HepG2 (cell line): ENCODE data around the gene PIK3R3. TPM values are rescaled to one million over a fixed set of nuclear protein-coding genes. Genes with fewer than 3 reads are reported as not detected.

Experiments
- ATAC-seq: fragments of 200-7000 bp; cut with Tn5 transposase; 3 replicates; pipeline ENCODE4 v1.9.1; 2020; ENCODE audit warnings: mild to moderate bottlenecking, moderate library complexity
- BruUV-seq: library from RNA; stranded (reverse); fragments of 400-500 nt; replicated peaks from 2 replicates; lab custom pipeline; 2021; lab: Mats Ljungman, UMichigan
- CTCF ChIA-PET: fragments of 300-600 bp; formaldehyde crosslinking; extraction: SDS; loops from one replicate; lab custom pipeline; 2021; ENCODE audit warnings: low total read pairs, inconsistent platforms, low intra/inter-chr PET ratio; lab: Yijun Ruan, JAX
- POLR2A ChIA-PET: fragments of 350-600 bp; sonication (Branson Sonifier 250); formaldehyde crosslinking; loops from one replicate; lab custom pipeline; 2020; ENCODE audit warnings: antibody characterized with exemption, inconsistent platforms; lab: Yijun Ruan, JAX
- DNase-seq: peaks from one replicate; pipeline ENCODE4 v3.0.0-alpha.2; 2015; ENCODE audit warnings: low spot score
- FAIRE-seq: peaks from 3 replicates; lab custom pipeline; 2011; peaks lifted over from hg19 to GRCh38; lab: Jason Lieb, UNC
- H2AFZ ChIP-seq: one replicate; pipeline ENCODE4 v1.6.1; 2011; ENCODE audit warnings: low read length, inconsistent platforms
- H3K27ac ChIP-seq: fragments of 300-600 bp; 3 replicates; pipeline ENCODE4 v1.8.0; 2011; ENCODE audit warnings: mixed run types, mild to moderate bottlenecking, mixed read lengths, low read length, inconsistent platforms; ENCODE audit not compliant: insufficient read depth; ENCODE audit errors: extremely low read length
- H3K27me3 ChIP-seq, 2 experiments: fragments of 200-600 bp in 1 of 2; 2 replicates in 1 of 2; 3 replicates in 1 of 2; pipeline versions ENCODE4 v1.6.0 to v1.8.0; 2011; ENCODE audit warnings: low read length in 2 of 2, mild to moderate bottlenecking in 2 of 2, moderate library complexity in 2 of 2, inconsistent platforms in 1 of 2; ENCODE audit not compliant: insufficient read depth in 2 of 2, control insufficient read depth in 1 of 2
- H3K36me3 ChIP-seq, 2 experiments: fragments of 200-600 bp in 1 of 2; replicated peaks in 1 of 2; 2 replicates in 1 of 2; 3 replicates in 1 of 2; pipeline versions ENCODE4 v1.5.1 to v1.8.0; 2011; ENCODE audit warnings: low read length in 2 of 2, inconsistent platforms in 1 of 2; ENCODE audit not compliant: insufficient read depth in 2 of 2, control insufficient read depth in 1 of 2
- H3K4me1 ChIP-seq: 2 replicates; pipeline ENCODE4 v1.5.1; 2012; ENCODE audit warnings: low read length, inconsistent platforms; ENCODE audit not compliant: insufficient read depth
- H3K4me2 ChIP-seq: 2 replicates; pipeline ENCODE4 v1.6.0; 2011; ENCODE audit warnings: low read depth, low read length, inconsistent platforms
- H3K4me3 ChIP-seq, 3 experiments: fragments of 200-600 bp in 1 of 3; sonication (generic), shearing (Covaris generic) in 1 of 3; replicated peaks in 1 of 3; 2 replicates each; pipeline ENCODE4 v1.5.1; 2011 to 2016; ENCODE audit warnings: low read length in 3 of 3, inconsistent platforms in 2 of 3, low read depth in 2 of 3, mild to moderate bottlenecking in 2 of 3, control low read depth in 1 of 3, mixed read lengths in 1 of 3; ENCODE audit not compliant: insufficient read depth in 1 of 3
- H3K79me2 ChIP-seq: one replicate; pipeline ENCODE4 v1.6.1; 2011; ENCODE audit warnings: low read length, inconsistent platforms; ENCODE audit not compliant: insufficient read depth
- H3K9ac ChIP-seq: 2 replicates; pipeline ENCODE4 v1.6.0; 2011; ENCODE audit warnings: mild to moderate bottlenecking, low read depth, low read length, inconsistent platforms; ENCODE audit not compliant: insufficient read depth
- H3K9me3 ChIP-seq: 2 replicates; pipeline ENCODE4 v1.5.1; 2012; ENCODE audit warnings: mild to moderate bottlenecking, low read length
- H4K20me1 ChIP-seq: 2 replicates; pipeline ENCODE4 v1.6.0; 2011; ENCODE audit warnings: inconsistent platforms, mild to moderate bottlenecking, low read length, moderate library complexity; ENCODE audit not compliant: insufficient read depth
- FOXA1 ChIP-seq, 2 experiments: fragments of 450-650 bp in 1 of 2; sonication (generic) in 1 of 2; formaldehyde crosslinking in 1 of 2; IDR thresholded peaks; 2 replicates each; pipeline versions ENCODE4 v1.4.0 to v1.6.1; 2016 to 2020; ENCODE audit warnings: missing genetic modification reagents in 1 of 2
- HMGA1 ChIP-seq: sonication (generic); formaldehyde crosslinking; conservative IDR thresholded peaks from 2 replicates; pipeline ENCODE4 v1.4.0; 2020; ENCODE audit warnings: missing genetic modification reagents
- KMT2A ChIP-seq: sonication (generic); formaldehyde crosslinking; IDR thresholded peaks from 2 replicates; pipeline ENCODE4 v1.4.0; 2020; ENCODE audit warnings: missing genetic modification reagents
- ZEB1 ChIP-seq: IDR thresholded peaks from 2 replicates; pipeline ENCODE4 v1.6.1; 2012; ENCODE audit warnings: mild to moderate bottlenecking, low read depth, inconsistent platforms; ENCODE audit not compliant: insufficient replicate concordance
- ZNF180 ChIP-seq: sonication (generic); formaldehyde crosslinking; IDR thresholded peaks from 2 replicates; pipeline ENCODE4 v1.4.0; 2020; ENCODE audit warnings: low read depth, missing genetic modification reagents, borderline replicate concordance
- ZNF326 ChIP-seq: sonication (generic); formaldehyde crosslinking; IDR thresholded peaks from 2 replicates; pipeline ENCODE4 v1.4.0; 2020; ENCODE audit warnings: missing genetic modification reagents, borderline replicate concordance
- ZNF33B ChIP-seq: sonication (generic); formaldehyde crosslinking; IDR thresholded peaks from 2 replicates; pipeline ENCODE4 v1.5.1; 2020; ENCODE audit warnings: mild to moderate bottlenecking, missing genetic modification reagents
- ZNF746 ChIP-seq: sonication (generic); formaldehyde crosslinking; IDR thresholded peaks from 2 replicates; pipeline ENCODE4 v1.8.0; 2022; ENCODE audit warnings: mild to moderate bottlenecking, missing genetic modification reagents
- WGBS: methylation state at CpG from one replicate; pipeline ENCODE4 v1.1.6; 2017; ENCODE audit warnings: low lambda C conversion rate; 5-methylcytosine and 5-hydroxymethylcytosine counted together
- in situ Hi-C: cut with HindIII; loops from 2 replicates; pipeline ENCODE4 v1.10.0; 2017; ENCODE audit warnings: low pct_unique_long_range_greater_than_20kb; ENCODE audit not compliant: extremely low pct_ligation_motif_present
- intact Hi-C: fragments of 100-400 bp; cut with micrococcal nuclease; formaldehyde crosslinking; loops from one replicate; pipeline ENCODE4 v1.10.0; 2022; ENCODE audit not compliant: unreplicated experiment
- polyA plus RNA-seq, 8 experiments: library from polyadenylated mRNA; depleted of rRNA in 3 of 8; stranded (reverse) in 7 of 8; unstranded in 1 of 8; fragments of >200 nt; fragmentation: Illumina TruSeq in 4 of 8; extraction: Trizol in 4 of 8; gene quantifications; 2 replicates each; pipeline versions ENCODE4 v1.2.1 to v1.2.3, GENCODE V29; 2011 to 2016; ENCODE audit warnings: low read depth in 4 of 8, missing spikeins in 1 of 8, mixed read lengths in 1 of 8; ENCODE audit not compliant: insufficient read depth in 1 of 8
- total RNA-seq, 5 experiments: library from RNA; depleted of rRNA; stranded (reverse); fragments of >200 nt; fragmentation: Illumina TruSeq; extraction: Trizol; gene quantifications; 2 replicates each; pipeline ENCODE4 v1.2.3, GENCODE V29; 2016; ENCODE audit warnings: low read depth in 1 of 5
- TF ChIP-seq, protein P1 (sequence below): sonication (generic); formaldehyde crosslinking; IDR thresholded peaks from 2 replicates; pipeline ENCODE4 v1.8.1; 2022; ENCODE audit warnings: mild to moderate bottlenecking, missing genetic modification reagents
- TF ChIP-seq, protein P2 (sequence below): sonication (generic); formaldehyde crosslinking; IDR thresholded peaks from 2 replicates; pipeline ENCODE4 v1.9.0; 2022; ENCODE audit warnings: low read depth, missing genetic modification reagents

PIK3R3 gene
- total and polyA plus RNA-seq, 2 of the 13 experiments (the other 11 are each of a cell fraction or from before 2014, with no cell fraction given): 0.37 to 6.9 TPM

DNA sequence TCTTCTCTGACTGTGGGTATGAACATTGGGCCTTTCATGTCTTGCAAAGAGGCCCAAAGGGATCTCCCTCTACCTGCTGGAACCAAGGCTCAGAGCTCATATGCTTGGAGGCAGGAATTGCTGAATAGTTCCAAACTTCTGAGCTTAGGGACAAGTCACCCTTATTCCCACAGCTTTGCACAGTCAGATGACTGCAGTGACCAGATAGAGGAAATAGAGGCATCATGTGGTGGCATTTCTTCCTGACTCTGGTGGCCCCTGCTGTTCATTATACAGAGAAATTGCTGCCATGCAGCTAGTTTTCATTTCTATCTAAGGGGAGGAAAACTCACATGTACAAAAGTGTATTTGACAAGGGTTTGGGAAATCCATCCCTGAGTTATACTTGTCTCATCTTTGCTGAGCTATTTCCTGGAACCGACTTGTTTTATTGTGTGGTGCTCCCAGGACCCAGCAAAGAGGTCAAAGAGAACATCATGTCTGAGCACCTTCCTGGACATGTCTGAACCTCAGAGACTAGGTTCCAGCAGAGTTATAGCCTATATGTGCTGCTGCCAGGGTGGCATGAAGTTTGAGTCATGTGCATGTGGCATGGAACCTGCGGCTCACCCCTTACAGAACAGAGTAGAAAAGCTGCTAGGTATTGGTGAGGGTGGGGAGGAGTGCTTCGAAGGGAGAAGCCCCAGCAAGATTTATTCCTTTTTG, 131.2 kb downstream of the PIK3R3 start:
- POLR2A ChIA-PET: no interaction called here
- Histone ChIP-seq H3K9ac (no peak overlapping the region), H4K20me1 (no peaks in the 10 kb centered on the region), H3K27ac (no peak overlapping the region), H3K36me3 (peaks cover 12 to 37% of the 10 kb centered on the region in 2 experiments), H3K4me2 (no peak overlapping the region), H3K4me1 (peaks cover 37% of the 10 kb centered on the region)
- DNase-seq: no peak
- CTCF ChIA-PET: no interaction called here
- intact Hi-C loops (no loop called here), in situ Hi-C loops (no loop called here)
- TF ChIP-seq ZEB1 (no peak), ZNF746 (no peak), ZNF326 (CRISPR knock-in tag) (no peak), FOXA1 (IDR thresholded peaks at IDR 0.05) (no peak), FOXA1 (CRISPR knock-in tag; IDR thresholded peaks at IDR 0.05) (no peak), ZNF33B (CRISPR knock-in tag) (no peak), ZNF180 (no peak), HMGA1 (CRISPR knock-in tag) (no peak), KMT2A (CRISPR knock-in tag) (no peak)
- TF ChIP-seq, protein P1, sequence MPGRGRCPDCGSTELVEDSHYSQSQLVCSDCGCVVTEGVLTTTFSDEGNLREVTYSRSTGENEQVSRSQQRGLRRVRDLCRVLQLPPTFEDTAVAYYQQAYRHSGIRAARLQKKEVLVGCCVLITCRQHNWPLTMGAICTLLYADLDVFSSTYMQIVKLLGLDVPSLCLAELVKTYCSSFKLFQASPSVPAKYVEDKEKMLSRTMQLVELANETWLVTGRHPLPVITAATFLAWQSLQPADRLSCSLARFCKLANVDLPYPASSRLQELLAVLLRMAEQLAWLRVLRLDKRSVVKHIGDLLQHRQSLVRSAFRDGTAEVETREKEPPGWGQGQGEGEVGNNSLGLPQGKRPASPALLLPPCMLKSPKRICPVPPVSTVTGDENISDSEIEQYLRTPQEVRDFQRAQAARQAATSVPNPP (CRISPR knock-in tag): no peak
- TF ChIP-seq, protein P2, sequence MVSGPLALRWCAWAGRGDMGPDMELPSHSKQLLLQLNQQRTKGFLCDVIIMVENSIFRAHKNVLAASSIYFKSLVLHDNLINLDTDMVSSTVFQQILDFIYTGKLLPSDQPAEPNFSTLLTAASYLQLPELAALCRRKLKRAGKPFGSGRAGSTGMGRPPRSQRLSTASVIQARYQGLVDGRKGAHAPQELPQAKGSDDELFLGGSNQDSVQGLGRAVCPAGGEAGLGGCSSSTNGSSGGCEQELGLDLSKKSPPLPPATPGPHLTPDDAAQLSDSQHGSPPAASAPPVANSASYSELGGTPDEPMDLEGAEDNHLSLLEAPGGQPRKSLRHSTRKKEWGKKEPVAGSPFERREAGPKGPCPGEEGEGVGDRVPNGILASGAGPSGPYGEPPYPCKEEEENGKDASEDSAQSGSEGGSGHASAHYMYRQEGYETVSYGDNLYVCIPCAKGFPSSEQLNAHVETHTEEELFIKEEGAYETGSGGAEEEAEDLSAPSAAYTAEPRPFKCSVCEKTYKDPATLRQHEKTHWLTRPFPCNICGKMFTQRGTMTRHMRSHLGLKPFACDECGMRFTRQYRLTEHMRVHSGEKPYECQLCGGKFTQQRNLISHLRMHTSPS (CRISPR knock-in tag): no peak
- TF ChIP-seq, all 625 proteins: peak for 0
- BruUV-seq: no TSS peak
- H3K4me3 ChIP-seq: no peak overlapping the region
- FAIRE-seq: no peak
- 95% methylated on average over 3 of the region's 3 CpGs for WGBS
- no peaks in the 10 kb centered on the region for H3K27me3 ChIP-seq
- no peaks in the 10 kb centered on the region for H3K9me3 ChIP-seq
- H3K79me2 ChIP-seq: no peaks in the 10 kb centered on the region
- no peak overlapping the region for H2AFZ ChIP-seq
- no peak for ATAC-seq
